Neuron (in vitro differentiated cells): ENCODE measurements around the gene LRP10.
"Not testable (repeated sequence)": the region's sequence is repeated elsewhere in the genome, so short reads cannot be mapped to it uniquely, and the experiment has no call there.

Experiments
- H2AFZ ChIP-seq: one replicate; pipeline ENCODE4 v1.6.1; 2013; ENCODE audit warnings: low read depth, mild to moderate bottlenecking, inconsistent platforms, low read length, moderate library complexity
- H3K27me3 ChIP-seq: one replicate; pipeline ENCODE4 v1.6.1; 2013; ENCODE audit warnings: low read length; ENCODE audit not compliant: insufficient read depth
- H3K36me3 ChIP-seq: one replicate; pipeline ENCODE4 v1.6.1; 2013; ENCODE audit warnings: low read length; ENCODE audit not compliant: insufficient read depth
- H3K4me1 ChIP-seq: one replicate; pipeline ENCODE4 v1.6.1; 2013; ENCODE audit warnings: low read length; ENCODE audit not compliant: insufficient read depth
- H3K4me3 ChIP-seq: 2 replicates; pipeline ENCODE4 v1.5.1; 2013; ENCODE audit warnings: mild to moderate bottlenecking, low read length, moderate library complexity
- H3K9me3 ChIP-seq: one replicate; pipeline ENCODE4 v1.6.1; 2013; ENCODE audit warnings: low read length

The LRP10 gene

DNA sequence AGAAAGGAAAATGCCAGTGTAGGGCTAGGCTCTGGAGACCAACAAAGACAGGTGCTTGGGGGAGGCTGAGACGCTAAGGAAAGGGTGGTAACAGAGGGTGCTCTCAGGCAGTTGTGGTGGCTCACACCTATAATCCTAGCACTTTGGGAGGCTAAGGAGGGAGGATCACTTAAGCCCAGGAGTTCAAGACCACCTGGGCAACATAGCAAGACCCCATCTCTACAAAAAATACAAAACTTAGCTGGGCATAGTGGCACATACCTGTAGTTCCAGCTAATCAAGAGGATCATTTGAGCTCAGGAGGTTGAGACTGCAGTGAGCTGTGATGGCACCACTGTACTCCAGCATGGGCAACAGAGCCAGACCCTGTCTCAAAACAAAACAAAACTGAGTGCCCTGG lies 23.9 kb downstream of the LRP10 start:
- Histone ChIP-seq H3K4me3 (no peak overlapping the region), H3K9me3 (no peaks in the 10 kb centered on the region), H2AFZ (no peak overlapping the region), H3K4me1 (no peaks in the 10 kb centered on the region), H3K36me3 (peaks cover 10% of the 10 kb centered on the region), H3K27me3 (no peaks in the 10 kb centered on the region)

DNA sequence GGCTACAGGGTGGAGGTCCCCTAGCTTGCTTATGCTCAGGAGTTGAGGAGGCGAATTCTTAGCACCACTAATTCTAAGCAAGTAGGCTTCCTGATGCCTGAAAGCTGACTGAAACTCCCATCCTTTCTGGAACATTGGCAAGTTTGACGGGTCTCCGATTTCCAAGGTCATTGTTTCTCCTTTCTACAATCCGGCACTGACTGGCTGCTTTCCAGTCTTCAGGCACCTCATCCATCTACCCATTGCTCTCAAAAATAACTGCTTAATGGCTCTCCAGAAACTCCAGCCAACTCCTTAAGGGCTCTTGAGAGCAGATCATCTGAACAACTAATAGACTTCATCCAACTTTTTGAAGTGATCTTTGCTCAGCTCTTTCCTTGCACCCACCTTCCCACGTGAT lies 24.8 kb downstream of the LRP10 start:
- H3K4me1 ChIP-seq = no peaks in the 10 kb centered on the region
- H3K27me3 ChIP-seq = no peaks in the 10 kb centered on the region
- peaks cover 19% of the 10 kb centered on the region for H3K36me3 ChIP-seq
- H3K9me3 ChIP-seq = no peaks in the 10 kb centered on the region
- no peak overlapping the region for H3K4me3 ChIP-seq
- H2AFZ ChIP-seq = no peak overlapping the region

DNA sequence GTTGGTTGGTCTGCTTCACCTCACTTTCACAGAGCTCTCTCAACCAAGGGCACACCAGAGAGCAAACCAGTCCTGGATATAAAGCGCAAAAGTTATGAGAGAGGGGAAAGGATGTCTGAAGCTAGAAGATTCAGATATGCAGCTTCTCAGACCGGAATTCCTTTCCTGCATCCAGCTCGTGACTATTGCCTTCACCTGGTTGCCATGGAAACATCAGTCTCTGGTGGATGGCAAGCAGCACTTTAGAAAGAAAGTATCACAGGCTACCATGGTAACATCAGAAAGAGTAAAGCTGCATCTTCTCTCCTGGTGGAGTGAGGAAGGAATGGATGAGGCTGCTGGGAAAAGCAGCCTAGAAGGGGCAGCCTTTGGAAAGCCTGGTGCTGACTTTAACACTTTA lies 25.2 kb downstream of the LRP10 start:
- no peaks in the 10 kb centered on the region for H3K4me1 ChIP-seq
- H3K9me3 ChIP-seq = no peaks in the 10 kb centered on the region
- peaks cover 23% of the 10 kb centered on the region for H3K36me3 ChIP-seq
- no peak overlapping the region for H3K4me3 ChIP-seq
- H2AFZ ChIP-seq = no peak overlapping the region
- H3K27me3 ChIP-seq = no peaks in the 10 kb centered on the region

DNA sequence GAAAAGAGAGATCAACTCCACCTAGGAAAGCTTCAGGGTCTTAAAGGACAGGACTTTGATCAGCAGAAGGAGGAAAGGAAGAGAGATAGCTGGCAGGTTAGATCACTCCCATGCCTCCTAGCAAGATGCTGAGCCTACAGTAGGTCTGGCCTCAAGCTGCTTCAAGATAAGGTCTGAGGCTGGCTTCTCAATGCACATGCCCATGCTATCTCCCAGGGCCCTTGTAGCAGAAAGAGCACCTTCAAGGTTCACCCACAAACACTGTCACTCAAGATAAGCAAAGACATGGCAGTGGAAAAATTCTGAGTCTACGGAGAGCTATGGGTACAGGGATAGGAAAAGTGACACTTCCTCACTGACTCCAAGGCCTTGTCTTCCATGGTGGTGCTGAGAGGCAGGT lies 25.8 kb downstream of the LRP10 start:
- no peak overlapping the region for H2AFZ ChIP-seq
- H3K4me3 ChIP-seq = no peak overlapping the region
- no peaks in the 10 kb centered on the region for H3K27me3 ChIP-seq
- H3K4me1 ChIP-seq = no peaks in the 10 kb centered on the region
- peaks cover 29% of the 10 kb centered on the region for H3K36me3 ChIP-seq
- no peaks in the 10 kb centered on the region for H3K9me3 ChIP-seq

DNA sequence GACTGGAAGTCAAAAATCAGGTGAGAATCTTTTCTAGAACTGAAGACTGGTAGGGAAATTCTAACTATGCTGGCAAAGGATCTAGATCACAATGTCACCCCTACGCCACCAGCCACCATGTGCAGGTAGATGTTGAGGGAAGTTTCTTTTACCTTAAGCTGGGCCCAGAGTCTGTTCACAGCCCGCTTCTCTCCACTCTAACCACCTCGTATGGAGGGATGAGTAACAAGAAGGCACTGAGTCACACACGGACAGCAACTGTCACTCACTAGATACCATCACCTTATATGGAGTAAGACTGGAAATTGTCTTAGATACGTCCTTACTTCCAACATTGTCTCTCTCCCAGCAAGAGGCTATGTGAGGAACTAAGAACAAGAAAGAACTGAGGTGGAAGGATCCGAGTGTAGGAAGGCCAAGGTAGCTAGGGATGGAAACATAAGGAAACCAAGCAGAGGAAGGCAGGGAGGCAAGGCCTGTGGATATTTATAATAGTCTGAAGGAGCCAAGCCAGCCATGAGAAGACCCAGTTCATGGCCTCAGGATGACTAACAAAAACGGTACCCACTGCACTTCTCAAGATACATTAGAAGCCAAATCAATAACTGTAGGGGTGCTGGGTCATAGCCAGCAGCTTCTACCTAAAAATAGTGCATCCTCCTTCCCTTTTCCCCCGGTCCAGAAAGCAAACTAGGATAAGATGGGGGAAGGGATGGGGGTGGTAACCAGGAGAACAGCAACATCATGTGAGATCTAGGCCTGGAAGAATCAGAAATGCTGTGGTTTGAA lies 27.0 kb downstream of the LRP10 start:
- H3K9me3 ChIP-seq = no peaks in the 10 kb centered on the region
- peaks cover 37% of the 10 kb centered on the region for H3K36me3 ChIP-seq

DNA sequence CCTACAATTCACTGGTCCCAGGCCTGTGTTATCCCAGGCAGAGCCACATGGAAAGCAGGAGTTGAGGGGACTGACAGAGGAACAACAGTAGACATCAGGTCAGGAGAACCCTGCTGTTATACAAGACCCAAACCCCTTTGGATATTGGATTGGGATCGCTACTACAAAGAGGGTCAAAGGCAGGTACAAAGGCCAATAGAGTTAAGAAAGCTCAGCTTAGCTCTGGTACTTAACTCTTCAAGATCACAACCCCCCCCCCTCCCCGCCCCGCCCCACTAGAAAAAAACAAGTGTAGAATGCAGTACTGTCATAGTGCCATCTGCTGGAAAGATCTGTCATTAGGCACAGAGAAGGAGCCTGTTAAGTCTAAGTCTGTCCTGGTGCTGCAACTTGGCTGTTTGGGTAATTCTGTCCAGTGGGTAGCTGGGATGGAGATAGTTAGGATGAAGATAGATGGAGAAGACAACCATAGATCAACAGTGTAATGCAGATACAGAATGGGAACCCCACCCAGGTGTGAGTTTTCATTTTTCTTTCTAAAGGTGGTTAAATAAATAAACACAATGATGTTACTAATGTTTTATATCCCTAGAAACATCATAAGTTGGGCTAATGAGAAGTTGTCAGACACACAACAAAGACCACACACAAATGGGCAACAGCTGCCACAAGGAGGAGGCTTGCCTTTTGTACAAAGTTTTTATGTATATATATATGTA lies 28.7 kb downstream of the LRP10 start:
- no peaks in the 10 kb centered on the region for H3K9me3 ChIP-seq
- no peaks in the 10 kb centered on the region for H3K27me3 ChIP-seq
- no peaks in the 10 kb centered on the region for H3K4me1 ChIP-seq
- H2AFZ ChIP-seq = no peak overlapping the region
- H3K36me3 ChIP-seq = peaks cover 54% of the 10 kb centered on the region
- no peak overlapping the region for H3K4me3 ChIP-seq

More for the DNA sequence above, 27.0 kb downstream of the LRP10 start:
- no peak overlapping the region for H2AFZ ChIP-seq
- no peaks in the 10 kb centered on the region for H3K4me1 ChIP-seq
- H3K27me3 ChIP-seq = no peaks in the 10 kb centered on the region
- no peak overlapping the region for H3K4me3 ChIP-seq

DNA sequence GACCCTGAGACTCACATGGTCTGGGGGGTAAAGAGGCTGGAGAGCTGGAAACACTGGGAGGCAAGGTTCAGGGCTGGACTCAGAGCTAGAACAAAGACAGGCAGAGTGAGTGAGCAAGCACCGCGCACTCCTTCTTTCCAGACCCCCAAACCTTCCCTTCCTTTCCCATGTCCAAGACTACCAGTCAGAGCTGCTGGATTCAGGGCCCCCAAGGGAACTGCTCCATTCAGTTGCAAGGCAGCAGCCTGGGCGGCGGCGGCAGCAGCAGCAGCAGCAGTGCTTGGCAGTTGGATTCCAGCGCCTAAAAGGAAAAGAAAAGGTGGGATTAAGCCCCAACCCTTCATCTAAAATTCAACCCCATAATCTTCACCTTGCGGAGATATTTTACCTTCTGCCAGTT lies 30.3 kb downstream of the LRP10 start:
- no peaks in the 10 kb centered on the region for H3K9me3 ChIP-seq
- H3K27me3 ChIP-seq = no peaks in the 10 kb centered on the region
- H3K4me1 ChIP-seq = no peaks in the 10 kb centered on the region
- H3K36me3 ChIP-seq = peaks cover 70% of the 10 kb centered on the region
- no peak overlapping the region for H3K4me3 ChIP-seq
- H2AFZ ChIP-seq = no peak overlapping the region

DNA sequence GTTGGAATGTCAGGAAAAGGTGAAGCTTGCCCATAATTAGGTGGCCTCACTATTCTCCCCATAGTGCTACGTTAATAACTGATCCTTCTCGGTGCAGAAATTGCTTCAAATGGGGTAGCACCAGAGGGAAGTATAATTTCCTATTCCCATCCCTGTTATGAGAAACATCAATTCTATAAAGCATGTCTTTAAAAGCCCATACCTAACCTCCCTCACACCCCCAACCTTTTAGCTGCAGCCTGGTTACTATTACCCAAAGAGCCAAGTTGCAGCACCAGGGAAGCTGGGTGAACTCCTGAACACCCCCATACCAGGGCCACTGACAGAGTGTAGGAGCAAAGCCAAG lies 32.2 kb downstream of the LRP10 start:
- H2AFZ ChIP-seq = no peak overlapping the region
- no peak overlapping the region for H3K4me3 ChIP-seq
- H3K36me3 ChIP-seq = peaks cover 84% of the 10 kb centered on the region
- H3K4me1 ChIP-seq = no peaks in the 10 kb centered on the region
- no peaks in the 10 kb centered on the region for H3K9me3 ChIP-seq
- H3K27me3 ChIP-seq = no peaks in the 10 kb centered on the region

DNA sequence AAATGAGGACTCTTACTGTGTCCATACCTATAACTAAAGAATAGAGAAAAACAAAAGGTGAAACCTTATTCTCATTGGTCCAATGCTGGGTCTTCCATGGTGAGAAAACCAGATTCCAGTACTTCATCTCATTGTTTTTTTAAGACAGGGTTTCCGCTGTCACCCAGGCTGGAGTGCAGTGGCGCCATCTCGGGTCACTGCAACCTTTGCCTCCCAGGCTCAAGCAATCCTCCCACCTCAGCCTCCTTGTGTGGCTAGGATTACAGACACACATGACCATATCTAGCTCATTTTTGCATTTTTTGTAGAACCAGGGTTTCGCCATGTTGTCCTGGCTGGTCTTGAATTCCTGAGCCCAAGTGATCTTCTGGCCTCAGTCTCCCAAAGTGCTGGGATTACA lies 34.1 kb downstream of the LRP10 start:
- Histone ChIP-seq H3K27me3 (no peaks in the 10 kb centered on the region), H3K4me1 (no peaks in the 10 kb centered on the region), H3K36me3 (peaks cover 85% of the 10 kb centered on the region), H3K4me3 (no peak overlapping the region), H3K9me3 (no peaks in the 10 kb centered on the region), H2AFZ (no peak overlapping the region)

DNA sequence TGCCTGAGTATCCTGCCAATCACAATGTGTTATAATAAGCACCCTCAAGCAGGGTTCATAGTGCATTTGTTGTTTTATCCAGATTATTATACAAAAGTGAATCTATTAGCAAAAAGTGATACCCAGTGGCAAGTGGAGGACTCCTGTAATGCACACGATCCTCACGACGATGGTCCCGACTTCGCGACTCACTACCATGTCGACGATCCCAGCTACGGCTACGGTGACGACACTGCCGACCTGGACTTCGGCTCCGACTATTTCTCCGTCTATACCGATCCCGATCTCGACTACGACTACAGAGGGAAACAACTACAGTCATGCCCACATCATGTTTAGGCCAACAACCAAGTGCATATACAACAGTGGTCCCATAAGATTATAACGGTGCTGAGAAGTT lies 34.5 kb downstream of the LRP10 start:
- Histone ChIP-seq H3K9me3 (no peaks in the 10 kb centered on the region), H2AFZ (no peak overlapping the region), H3K4me1 (no peaks in the 10 kb centered on the region), H3K36me3 (peaks cover 84% of the 10 kb centered on the region), H3K27me3 (no peaks in the 10 kb centered on the region), H3K4me3 (no peak overlapping the region)

DNA sequence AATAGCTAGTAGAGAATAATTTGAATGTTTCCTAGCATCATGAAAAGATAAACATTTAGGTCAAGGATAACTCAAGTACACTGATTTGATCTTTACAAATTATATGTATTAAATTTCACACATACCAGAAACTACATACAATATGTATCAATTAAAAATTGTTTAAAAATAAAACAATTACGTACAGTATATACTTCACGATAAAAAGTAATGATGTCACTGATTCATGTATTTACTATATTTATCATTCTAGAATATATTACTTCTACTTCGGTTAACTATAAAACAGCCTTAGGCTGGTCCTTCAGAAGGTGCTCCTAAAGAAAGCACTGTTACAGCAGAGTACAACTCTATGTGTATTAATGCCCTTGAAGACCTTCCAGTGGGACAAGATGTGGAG lies 35.9 kb downstream of the LRP10 start:
- Histone ChIP-seq H3K27me3 (no peaks in the 10 kb centered on the region), H3K4me3 (no peak overlapping the region), H2AFZ (no peak overlapping the region), H3K36me3 (peaks cover 74% of the 10 kb centered on the region), H3K4me1 (no peaks in the 10 kb centered on the region), H3K9me3 (no peaks in the 10 kb centered on the region)

DNA sequence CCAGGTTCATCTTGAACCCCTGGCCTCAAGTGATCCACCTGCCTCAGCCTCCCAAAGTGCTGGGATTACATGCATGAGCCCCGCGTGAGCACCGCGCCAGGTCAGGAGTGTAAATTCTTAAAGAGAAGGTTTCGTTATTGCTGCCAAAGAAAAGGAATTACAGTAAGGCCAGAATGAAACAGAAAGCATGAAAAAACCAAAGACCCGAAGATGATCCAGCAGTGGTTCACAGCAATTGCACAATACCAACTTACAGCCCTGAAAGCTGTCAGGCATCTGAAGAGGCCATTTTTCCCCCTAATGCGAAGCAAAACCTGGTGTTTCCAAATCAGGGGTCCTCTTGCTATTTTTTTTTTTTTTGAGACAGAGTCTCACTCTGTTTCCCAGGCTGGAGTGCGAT lies 37.1 kb downstream of the LRP10 start:
- H3K9me3 ChIP-seq = no peaks in the 10 kb centered on the region
- H3K4me3 ChIP-seq = no peak overlapping the region
- no peaks in the 10 kb centered on the region for H3K27me3 ChIP-seq
- peaks cover 65% of the 10 kb centered on the region for H3K36me3 ChIP-seq
- no peak overlapping the region for H2AFZ ChIP-seq
- H3K4me1 ChIP-seq = no peaks in the 10 kb centered on the region

DNA sequence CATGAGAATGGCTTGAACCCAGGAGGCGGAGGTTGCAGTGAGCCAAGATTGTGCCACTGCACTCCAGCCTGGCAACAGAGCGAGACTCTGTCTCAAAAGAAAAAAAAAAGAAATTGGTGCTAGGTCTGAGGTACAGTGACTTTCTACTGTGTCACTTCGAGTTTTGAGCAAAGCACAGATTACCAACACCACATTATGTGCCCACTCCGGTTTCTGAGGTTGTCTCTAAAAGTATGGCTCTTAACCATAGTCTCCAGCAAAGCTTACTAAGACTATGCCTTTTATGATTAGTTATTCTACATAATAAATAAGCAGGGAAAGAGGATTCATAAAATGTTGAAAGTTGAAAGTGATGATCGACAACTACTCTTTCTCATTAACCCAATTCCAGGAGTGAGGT lies 39.4 kb downstream of the LRP10 start:
- Histone ChIP-seq H3K27me3 (no peaks in the 10 kb centered on the region), H3K4me3 (no peak overlapping the region), H3K4me1 (no peaks in the 10 kb centered on the region), H2AFZ (no peak overlapping the region), H3K36me3 (peaks cover 46% of the 10 kb centered on the region), H3K9me3 (no peaks in the 10 kb centered on the region)

DNA sequence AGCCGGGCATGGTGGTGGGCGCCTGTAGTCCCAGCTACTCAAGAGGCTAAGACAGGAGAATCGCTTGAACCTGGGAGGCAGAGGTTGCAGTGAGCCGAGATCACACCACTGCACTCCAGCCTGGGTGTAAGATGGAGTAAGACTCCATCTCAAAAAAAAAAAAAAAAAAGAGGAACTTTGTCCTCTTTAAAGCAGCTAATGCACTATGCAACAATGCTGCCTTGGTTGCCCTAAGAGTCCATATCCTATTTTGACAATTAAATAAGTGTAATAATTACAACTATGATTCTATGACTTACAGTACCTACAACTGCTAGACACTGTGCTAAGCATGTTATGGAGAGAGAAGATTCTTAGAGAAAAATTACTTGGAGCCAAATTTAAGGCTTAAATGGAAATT lies 43.3 kb downstream of the LRP10 start:
- not testable (repeated sequence) for H3K9me3 ChIP-seq, H2AFZ ChIP-seq, H3K27me3 ChIP-seq, H3K4me3 ChIP-seq
- Histone ChIP-seq H3K4me1 (peaks cover 10% of the 10 kb centered on the region), H3K36me3 (peaks cover 18% of the 10 kb centered on the region)
